Measurements from ENCODE around the gene C10orf62.
"Not testable (repeated sequence)": the region's sequence is repeated elsewhere in the genome, so short reads cannot be mapped to it uniquely, and the experiment has no call there.

C10orf62 gene

GRCh38 chr10:97589479-97589878, at the start of gene C10orf62:
Gene C10orf62 (plus strand): TSS chr10:97589721. CDS start chr10:97589898, 177 bp downstream.
- DNase-seq: no peak

GRCh38 chr10:97540669-97541500, 48.6 kb upstream of the C10orf62 start:
- DNase-seq: no peak

- DNase-seq: peak; percentile 34 to 64
Observed at GRCh38 chr10:97542169-97543024, 47.1 kb upstream of the C10orf62 start.

DNA sequence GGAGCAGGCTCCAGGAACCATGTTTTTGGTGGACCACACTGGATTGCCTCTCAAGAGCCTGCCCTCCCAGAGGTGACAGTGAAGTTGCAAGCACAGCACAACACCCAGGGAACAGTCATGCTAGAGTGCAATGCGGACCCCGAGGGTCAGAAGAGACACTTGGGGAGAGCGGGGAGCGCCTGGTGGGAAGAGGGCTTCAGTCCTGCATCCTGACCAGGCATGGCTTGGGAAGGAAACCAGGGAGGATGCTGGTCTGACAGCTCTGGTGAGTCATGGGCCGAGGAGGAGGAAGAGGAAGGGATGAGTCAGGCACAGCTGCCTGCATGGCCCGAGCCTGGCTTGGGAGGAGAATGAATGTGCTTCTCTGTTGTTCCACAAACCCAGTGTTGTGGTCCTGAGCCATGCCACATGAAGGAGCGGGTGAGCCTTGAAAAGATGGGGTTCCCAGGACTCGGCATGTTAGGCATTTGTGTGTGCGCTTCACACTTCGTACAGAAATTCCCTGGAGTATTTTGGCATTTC, 46.4 kb upstream of the C10orf62 start:
- DNase-seq: peak; percentile 59 to 93

DNA sequence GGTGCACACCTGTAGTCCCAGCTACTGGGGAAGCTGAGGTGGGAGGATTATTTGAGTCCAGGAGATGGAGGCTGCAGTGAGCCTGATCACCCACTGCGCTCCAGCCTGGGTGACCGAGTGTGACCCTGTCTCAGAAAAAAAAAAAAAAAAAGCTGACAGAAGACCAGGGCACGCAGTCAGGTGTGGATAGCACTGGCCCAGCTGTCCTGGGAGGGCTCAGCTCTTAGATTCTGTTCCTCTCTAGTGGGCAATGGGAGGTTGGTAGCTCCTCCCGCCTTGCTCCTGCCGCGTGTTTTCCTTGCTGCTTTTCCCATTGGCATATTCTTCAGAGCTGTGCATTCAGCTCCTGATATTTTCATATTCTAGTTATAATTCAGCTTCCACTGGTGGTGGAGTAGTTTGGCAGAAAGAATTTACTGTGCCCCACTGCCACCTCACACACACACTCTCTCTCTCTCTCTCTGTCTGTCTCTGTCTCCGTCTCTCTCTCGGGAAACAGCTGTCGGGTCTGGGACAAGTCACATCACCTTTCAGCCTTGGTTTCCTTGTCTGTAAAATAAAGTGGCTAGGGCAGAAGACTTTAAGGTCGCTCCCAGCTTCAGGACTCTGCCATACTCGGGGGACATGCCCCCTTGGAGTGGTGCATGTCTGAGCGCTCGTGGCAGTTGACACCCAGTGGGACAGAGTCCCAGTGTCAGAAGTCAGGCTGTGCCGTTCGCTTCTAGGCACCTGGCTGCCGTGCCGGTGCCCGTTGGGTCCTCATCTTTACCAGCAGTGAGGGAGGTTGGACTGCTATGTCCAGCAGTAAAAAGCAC, 42.9 kb upstream of the C10orf62 start:
- no peak for DNase-seq

- no peak for DNase-seq
Observed at GRCh38 chr10:97547271-97547600, 42.3 kb upstream of the C10orf62 start.

GRCh38 chr10:97547962-97548361, 41.6 kb upstream of the C10orf62 start:
- DNase-seq: no peak

- DNase-seq: no peak
Observed at GRCh38 chr10:97548828-97549455, 40.6 kb upstream of the C10orf62 start.

- no peak for DNase-seq
Observed at GRCh38 chr10:97549587-97550322, 39.8 kb upstream of the C10orf62 start.

DNA sequence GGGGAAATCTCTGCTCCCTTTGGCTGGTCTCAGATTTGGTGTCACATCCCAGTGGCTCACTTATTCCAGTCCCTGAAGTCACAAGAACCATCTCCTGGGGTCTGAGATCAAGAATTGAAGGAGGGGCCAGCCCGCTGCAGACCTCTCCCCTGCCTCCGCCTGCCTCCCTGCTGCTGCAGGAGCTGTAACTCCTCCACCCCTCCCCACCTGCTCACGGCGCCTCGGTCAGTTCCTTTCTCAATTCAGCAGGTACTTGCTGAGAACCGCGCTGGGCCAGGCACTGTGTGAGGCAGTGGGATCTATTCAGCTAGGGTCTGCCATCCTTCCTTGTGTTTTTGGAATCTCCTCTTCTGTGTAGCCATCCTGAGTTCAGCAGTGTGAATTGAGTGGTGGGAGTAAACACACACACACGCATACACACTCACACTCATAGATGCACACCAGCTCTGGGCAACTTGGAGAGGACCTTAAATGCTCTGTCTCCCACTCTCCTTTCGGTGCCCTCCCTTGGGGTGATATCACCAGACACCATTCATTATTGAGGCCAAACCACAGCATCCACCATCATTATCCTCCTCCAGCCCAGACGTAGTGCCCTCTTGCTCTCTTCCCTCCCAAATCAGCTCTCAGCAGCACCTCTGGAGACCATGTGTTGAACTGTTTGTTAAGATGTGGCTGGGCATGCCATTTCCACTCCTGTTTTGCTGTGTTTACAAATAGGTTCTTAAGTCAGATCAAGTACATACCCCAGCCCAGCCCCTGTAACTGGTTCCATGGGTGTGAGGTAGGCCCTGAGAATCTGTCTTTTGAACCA, 39.0 kb upstream of the C10orf62 start:
- DNase-seq: no peak

GRCh38 chr10:97551271-97551670, 38.2 kb upstream of the C10orf62 start:
- DNase-seq: no peak

GRCh38 chr10:97553575-97554031, 35.9 kb upstream of the C10orf62 start:
- peak; percentile 4 to 76 for DNase-seq

GRCh38 chr10:97554336-97554735, 35.2 kb upstream of the C10orf62 start:
- not testable (repeated sequence) for DNase-seq

DNA sequence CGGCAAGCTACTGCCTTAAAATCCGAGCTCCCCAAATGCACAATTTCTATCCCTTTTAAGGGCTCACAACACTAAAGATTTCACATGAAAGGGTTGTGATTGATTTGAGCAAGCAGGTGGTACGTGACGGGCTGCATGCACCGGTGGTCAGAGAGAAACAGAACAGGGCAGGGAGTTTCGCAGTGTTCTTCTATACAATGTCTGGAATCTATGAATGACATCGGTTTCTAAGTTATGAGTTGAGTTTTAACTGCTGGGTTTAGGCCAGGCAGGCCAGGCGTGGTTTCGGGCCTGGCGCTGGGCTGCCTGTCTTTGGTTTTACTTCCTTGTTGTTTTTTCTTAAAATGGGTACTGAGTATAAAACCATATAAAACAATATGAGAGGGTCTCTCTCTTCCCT, 34.0 kb upstream of the C10orf62 start:
- not testable (repeated sequence) for DNase-seq

DNA sequence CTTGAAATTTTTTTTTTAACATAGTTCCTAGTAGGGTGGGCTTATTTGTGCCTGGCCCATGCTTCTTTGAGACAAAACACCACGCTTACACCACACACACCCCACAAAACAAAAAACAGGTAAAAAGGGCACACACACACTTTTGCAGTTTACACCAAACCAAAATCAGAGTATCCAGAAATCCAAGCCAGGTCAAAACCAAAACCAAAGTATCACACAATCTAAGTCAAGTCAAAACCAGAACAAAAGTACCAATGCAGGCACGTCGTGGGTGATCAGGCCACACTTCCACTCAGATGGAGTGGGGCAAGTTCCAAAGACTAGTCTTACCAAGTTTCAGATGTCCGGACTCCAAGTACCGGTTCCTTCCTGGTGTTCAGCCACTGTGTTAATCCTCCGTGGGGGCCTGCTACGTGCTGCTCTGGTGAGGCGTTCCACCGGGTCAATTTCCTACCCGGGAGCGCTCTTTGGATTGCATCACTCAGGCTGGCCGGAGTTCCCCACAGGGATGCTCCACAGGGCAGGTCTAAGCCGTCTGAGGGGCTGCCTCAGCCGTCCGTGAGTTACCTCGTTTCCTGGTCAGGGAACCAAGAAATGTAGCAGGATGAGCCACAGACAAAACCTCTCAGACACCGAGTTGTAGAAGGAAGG, 28.7 kb upstream of the C10orf62 start:
- not testable (repeated sequence) for DNase-seq

GRCh38 chr10:97561386-97562077, 28.0 kb upstream of the C10orf62 start:
- DNase-seq: not testable (repeated sequence)

GRCh38 chr10:97562329-97562728, 27.2 kb upstream of the C10orf62 start:
- not testable (repeated sequence) for DNase-seq

- DNase-seq: no peak
Observed at GRCh38 chr10:97563337-97563736, 26.2 kb upstream of the C10orf62 start.

- DNase-seq: no peak
Observed at GRCh38 chr10:97564776-97565175, 24.7 kb upstream of the C10orf62 start.

Data from bone marrow (tissue), 2 donors.